ENCODE measurements around the gene ARHGAP19.

DNA sequence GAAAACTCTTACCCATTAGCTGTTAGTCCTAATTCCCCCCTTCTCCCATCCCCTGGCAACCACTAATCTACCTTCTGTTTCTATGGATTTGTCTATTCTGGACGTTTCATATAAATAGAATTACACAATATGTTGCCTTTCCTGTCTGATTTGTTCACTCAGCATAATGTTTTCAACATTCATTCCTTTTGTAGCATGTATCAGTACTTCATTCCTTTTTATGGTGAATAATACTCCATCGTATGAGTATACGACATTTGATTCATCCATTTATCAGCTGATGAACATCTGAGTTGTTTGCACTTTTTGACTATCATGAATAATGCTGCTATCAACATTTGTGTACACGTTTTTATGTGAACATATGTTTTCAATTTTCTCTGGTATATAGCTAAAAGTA is 22.2 kb upstream of the ARHGAP19 start:
- TF ChIP-seq EZH2phosphoT487 (IDR thresholded peaks at IDR 0.05; ENCODE audit: borderline replicate concordance, low read depth) (no peak), RFX5 (IDR thresholded peaks at IDR 0.05; ENCODE audit: low read length) (no peak), POLR2AphosphoS5 (IDR thresholded peaks at IDR 0.05; ENCODE audit: low read depth, low read length) (no peak), YY1 (IDR thresholded peaks at IDR 0.05; ENCODE audit: low read depth) (no peak)
- TF ChIP-seq, protein P1, sequence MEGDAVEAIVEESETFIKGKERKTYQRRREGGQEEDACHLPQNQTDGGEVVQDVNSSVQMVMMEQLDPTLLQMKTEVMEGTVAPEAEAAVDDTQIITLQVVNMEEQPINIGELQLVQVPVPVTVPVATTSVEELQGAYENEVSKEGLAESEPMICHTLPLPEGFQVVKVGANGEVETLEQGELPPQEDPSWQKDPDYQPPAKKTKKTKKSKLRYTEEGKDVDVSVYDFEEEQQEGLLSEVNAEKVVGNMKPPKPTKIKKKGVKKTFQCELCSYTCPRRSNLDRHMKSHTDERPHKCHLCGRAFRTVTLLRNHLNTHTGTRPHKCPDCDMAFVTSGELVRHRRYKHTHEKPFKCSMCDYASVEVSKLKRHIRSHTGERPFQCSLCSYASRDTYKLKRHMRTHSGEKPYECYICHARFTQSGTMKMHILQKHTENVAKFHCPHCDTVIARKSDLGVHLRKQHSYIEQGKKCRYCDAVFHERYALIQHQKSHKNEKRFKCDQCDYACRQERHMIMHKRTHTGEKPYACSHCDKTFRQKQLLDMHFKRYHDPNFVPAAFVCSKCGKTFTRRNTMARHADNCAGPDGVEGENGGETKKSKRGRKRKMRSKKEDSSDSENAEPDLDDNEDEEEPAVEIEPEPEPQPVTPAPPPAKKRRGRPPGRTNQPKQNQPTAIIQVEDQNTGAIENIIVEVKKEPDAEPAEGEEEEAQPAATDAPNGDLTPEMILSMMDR (IDR thresholded peaks at IDR 0.05): no peak
